ENCODE data around the gene EXO1.
"Not testable (repeated sequence)": the region's sequence is repeated elsewhere in the genome, so short reads cannot be mapped to it uniquely, and the experiment has no call there.

Gene EXO1

GRCh38 chr1:241846862-241847539 lies 1.0 kb upstream of the EXO1 start:
- H3K27ac Mint-ChIP-seq, result peak overlapping the region; percentile 97
- ATAC-seq, result no peak
- H3K4me1 Mint-ChIP-seq, result peaks cover 15% of the 10 kb centered on the region
- H3K36me3 Mint-ChIP-seq, result peaks cover 41% of the 10 kb centered on the region
- no peaks in the 10 kb centered on the region for H3K9me3 Mint-ChIP-seq
- no peak for DNase-seq (ENCODE audit: low spot score in 2 of 2)
- H3K4me3 Mint-ChIP-seq, result peak overlapping the region; percentile 99

GRCh38 chr1:241847540-241847795 lies 536 bp upstream of the EXO1 start:
- DNase-seq (ENCODE audit: low spot score in 2 of 2) (no peak), ATAC-seq (no peak)
- Mint-ChIP-seq H3K9me3 (no peaks in the 10 kb centered on the region), H3K4me3 (peak overlapping the region; percentile 99), H3K36me3 (peaks cover 46% of the 10 kb centered on the region), H3K27ac (peak overlapping the region; percentile 97), H3K4me1 (peaks cover 15% of the 10 kb centered on the region)

GRCh38 chr1:241848686-241849344 lies 811 bp downstream of the EXO1 start:
- Mint-ChIP-seq H3K4me3 (peak overlapping the region; percentile 99), H3K36me3 (peaks cover 59% of the 10 kb centered on the region), H3K4me1 (peaks cover 15% of the 10 kb centered on the region), H3K27ac (peak overlapping the region; percentile 97), H3K9me3 (no peaks in the 10 kb centered on the region)
- no peak for ATAC-seq
- DNase-seq (ENCODE audit: low spot score in 2 of 2), result no peak

- Mint-ChIP-seq H3K4me3 (peak overlapping the region; percentile 99), H3K27ac (peak overlapping the region; percentile 97), H3K9me3 (no peaks in the 10 kb centered on the region), H3K36me3 (peaks cover 64% of the 10 kb centered on the region), H3K4me1 (peaks cover 15% of the 10 kb centered on the region)
- DNase-seq (ENCODE audit: low spot score in 2 of 2) (no peak), ATAC-seq (no peak)
These were observed 1.3 kb downstream of the EXO1 start for GRCh38 chr1:241849345-241849695.

- peaks cover 78% of the 10 kb centered on the region for H3K36me3 Mint-ChIP-seq
- not testable (repeated sequence) for H3K4me1 Mint-ChIP-seq
These were observed 7.6 kb downstream of the EXO1 start for GRCh38 chr1:241855545-241856140.

GRCh38 chr1:241857131-241857530 lies 9.1 kb downstream of the EXO1 start:
- no peak overlapping the region for H3K27ac Mint-ChIP-seq
- H3K9me3 Mint-ChIP-seq, result no peaks in the 10 kb centered on the region
- peaks cover 78% of the 10 kb centered on the region for H3K36me3 Mint-ChIP-seq
- DNase-seq (ENCODE audit: low spot score in 2 of 2) (no peak), ATAC-seq (no peak)
- no peak overlapping the region for H3K4me3 Mint-ChIP-seq
- H3K4me1 Mint-ChIP-seq, result no peaks in the 10 kb centered on the region

More at GRCh38 chr1:241855545-241856140, 7.6 kb downstream of the EXO1 start:
- H3K9me3 Mint-ChIP-seq; DNase-seq (ENCODE audit: low spot score in 2 of 2); ATAC-seq; H3K4me3 Mint-ChIP-seq; H3K27ac Mint-ChIP-seq: not testable (repeated sequence)

GRCh38 chr1:241860922-241861321 lies 12.9 kb downstream of the EXO1 start:
- H3K36me3 Mint-ChIP-seq, result peaks cover 71% of the 10 kb centered on the region
- H3K4me1 Mint-ChIP-seq, result no peaks in the 10 kb centered on the region
- ATAC-seq (peak; percentile 19), DNase-seq (ENCODE audit: low spot score in 2 of 2) (no peak)
- no peak overlapping the region for H3K4me3 Mint-ChIP-seq
- no peaks in the 10 kb centered on the region for H3K9me3 Mint-ChIP-seq
- H3K27ac Mint-ChIP-seq, result no peak overlapping the region

GRCh38 chr1:241869022-241869421 lies 21.0 kb downstream of the EXO1 start:
- no peak overlapping the region for H3K27ac Mint-ChIP-seq

GRCh38 chr1:241870336-241870735 lies 22.3 kb downstream of the EXO1 start:
- Mint-ChIP-seq H3K9me3 (no peaks in the 10 kb centered on the region), H3K27ac (no peak overlapping the region), H3K4me3 (no peak overlapping the region), H3K36me3 (peaks cover 60% of the 10 kb centered on the region), H3K4me1 (no peaks in the 10 kb centered on the region)
- DNase-seq (ENCODE audit: low spot score in 2 of 2), result no peak
- no peak for ATAC-seq

More at GRCh38 chr1:241869022-241869421, 21.0 kb downstream of the EXO1 start:
- DNase-seq (ENCODE audit: low spot score in 2 of 2) (no peak), ATAC-seq (no peak)
- Mint-ChIP-seq H3K4me1 (no peaks in the 10 kb centered on the region), H3K4me3 (no peak overlapping the region), H3K9me3 (no peaks in the 10 kb centered on the region), H3K36me3 (peaks cover 66% of the 10 kb centered on the region)

- H3K36me3 Mint-ChIP-seq, result peaks cover 55% of the 10 kb centered on the region
These were observed 22.9 kb downstream of the EXO1 start for GRCh38 chr1:241870746-241871430.

GRCh38 chr1:241881440-241881839 lies 33.4 kb downstream of the EXO1 start:
- peaks cover 67% of the 10 kb centered on the region for H3K36me3 Mint-ChIP-seq
- no peak overlapping the region for H3K27ac Mint-ChIP-seq
- no peaks in the 10 kb centered on the region for H3K9me3 Mint-ChIP-seq

More at GRCh38 chr1:241870746-241871430, 22.9 kb downstream of the EXO1 start:
- no peak for ATAC-seq
- H3K4me3 Mint-ChIP-seq, result no peak overlapping the region
- no peak overlapping the region for H3K27ac Mint-ChIP-seq
- H3K9me3 Mint-ChIP-seq, result no peaks in the 10 kb centered on the region
- DNase-seq (ENCODE audit: low spot score in 2 of 2), result no peak
- H3K4me1 Mint-ChIP-seq, result no peaks in the 10 kb centered on the region

GRCh38 chr1:241883159-241883558 lies 35.2 kb downstream of the EXO1 start:
- H3K4me1 Mint-ChIP-seq, result no peaks in the 10 kb centered on the region
- H3K4me3 Mint-ChIP-seq, result no peak overlapping the region
- H3K27ac Mint-ChIP-seq, result no peak overlapping the region
- DNase-seq (ENCODE audit: low spot score in 2 of 2) (no peak), ATAC-seq (no peak)
- H3K9me3 Mint-ChIP-seq, result no peaks in the 10 kb centered on the region
- peaks cover 73% of the 10 kb centered on the region for H3K36me3 Mint-ChIP-seq

More at GRCh38 chr1:241881440-241881839, 33.4 kb downstream of the EXO1 start:
- ATAC-seq (no peak), DNase-seq (ENCODE audit: low spot score in 2 of 2) (no peak)
- no peak overlapping the region for H3K4me3 Mint-ChIP-seq
- H3K4me1 Mint-ChIP-seq, result no peaks in the 10 kb centered on the region

- H3K36me3 Mint-ChIP-seq, result peaks cover 46% of the 10 kb centered on the region
- no peaks in the 10 kb centered on the region for H3K9me3 Mint-ChIP-seq
- no peak overlapping the region for H3K27ac Mint-ChIP-seq
- DNase-seq (ENCODE audit: low spot score in 2 of 2), result no peak
- H3K4me1 Mint-ChIP-seq, result no peaks in the 10 kb centered on the region
- ATAC-seq, result peak; percentile 70
- no peak overlapping the region for H3K4me3 Mint-ChIP-seq
These were observed 40.2 kb downstream of the EXO1 start for GRCh38 chr1:241888232-241888631.

GRCh38 chr1:241891296-241891695 lies 43.3 kb downstream of the EXO1 start:
- no peaks in the 10 kb centered on the region for H3K9me3 Mint-ChIP-seq
- no peak for ATAC-seq

GRCh38 chr1:241894016-241894415 lies 46.0 kb downstream of the EXO1 start:
- DNase-seq (ENCODE audit: low spot score in 2 of 2) (no peak), ATAC-seq (no peak)

More at GRCh38 chr1:241891296-241891695, 43.3 kb downstream of the EXO1 start:
- Mint-ChIP-seq H3K4me1 (no peaks in the 10 kb centered on the region), H3K4me3 (no peak overlapping the region), H3K36me3 (peaks cover 24% of the 10 kb centered on the region), H3K27ac (no peak overlapping the region)
- DNase-seq (ENCODE audit: low spot score in 2 of 2), result no peak

More at GRCh38 chr1:241894016-241894415, 46.0 kb downstream of the EXO1 start:
- no peaks in the 10 kb centered on the region for H3K9me3 Mint-ChIP-seq
- peaks cover 10% of the 10 kb centered on the region for H3K36me3 Mint-ChIP-seq
- H3K27ac Mint-ChIP-seq, result no peak overlapping the region
- H3K4me3 Mint-ChIP-seq, result no peak overlapping the region
- no peaks in the 10 kb centered on the region for H3K4me1 Mint-ChIP-seq
